ENCODE data around the gene TBC1D14.

DNA sequence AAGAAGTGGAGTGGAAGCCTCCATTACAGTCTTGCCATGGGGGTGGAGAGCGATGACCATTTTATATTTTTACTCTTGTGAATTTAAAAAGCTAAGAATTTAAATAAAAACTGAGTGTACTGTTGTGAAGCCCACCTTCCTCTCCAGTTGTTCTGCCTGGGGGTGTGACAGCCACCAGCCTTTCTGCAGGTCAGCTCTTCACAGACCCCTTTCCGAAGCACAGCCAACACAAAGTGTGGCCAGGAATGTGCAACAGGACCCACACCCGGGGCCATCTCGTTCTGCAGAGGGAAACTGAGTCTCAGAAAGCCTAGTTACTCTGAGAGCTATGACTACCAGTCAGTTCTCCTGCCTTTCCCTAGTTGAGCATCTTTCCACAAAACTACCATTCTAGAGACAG, 156.9 kb downstream of the TBC1D14 start:
- TF ChIP-seq CHCHD3 (CRISPR knock-in tag; IDR thresholded peaks at IDR 0.05): no peak
- no peak for TF ChIP-seq BCL6 (CRISPR knock-in tag; IDR thresholded peaks at IDR 0.05)
- TF ChIP-seq POLR2AphosphoS5 (IDR thresholded peaks at IDR 0.05; ENCODE audit: control insufficient read depth, insufficient read depth, low read depth, low read length): no peak
- TF ChIP-seq NR2C2 (CRISPR knock-in tag; IDR thresholded peaks at IDR 0.05): no peak
- TF ChIP-seq NR2C2 (tag; IDR thresholded peaks at IDR 0.05): no peak
- no peak for TF ChIP-seq DNMT1 (IDR thresholded peaks at IDR 0.05)
- no peak for TF ChIP-seq ZNF347 (CRISPR knock-in tag; IDR thresholded peaks at IDR 0.05; ENCODE audit: low read depth)
- TF ChIP-seq, protein P1, sequence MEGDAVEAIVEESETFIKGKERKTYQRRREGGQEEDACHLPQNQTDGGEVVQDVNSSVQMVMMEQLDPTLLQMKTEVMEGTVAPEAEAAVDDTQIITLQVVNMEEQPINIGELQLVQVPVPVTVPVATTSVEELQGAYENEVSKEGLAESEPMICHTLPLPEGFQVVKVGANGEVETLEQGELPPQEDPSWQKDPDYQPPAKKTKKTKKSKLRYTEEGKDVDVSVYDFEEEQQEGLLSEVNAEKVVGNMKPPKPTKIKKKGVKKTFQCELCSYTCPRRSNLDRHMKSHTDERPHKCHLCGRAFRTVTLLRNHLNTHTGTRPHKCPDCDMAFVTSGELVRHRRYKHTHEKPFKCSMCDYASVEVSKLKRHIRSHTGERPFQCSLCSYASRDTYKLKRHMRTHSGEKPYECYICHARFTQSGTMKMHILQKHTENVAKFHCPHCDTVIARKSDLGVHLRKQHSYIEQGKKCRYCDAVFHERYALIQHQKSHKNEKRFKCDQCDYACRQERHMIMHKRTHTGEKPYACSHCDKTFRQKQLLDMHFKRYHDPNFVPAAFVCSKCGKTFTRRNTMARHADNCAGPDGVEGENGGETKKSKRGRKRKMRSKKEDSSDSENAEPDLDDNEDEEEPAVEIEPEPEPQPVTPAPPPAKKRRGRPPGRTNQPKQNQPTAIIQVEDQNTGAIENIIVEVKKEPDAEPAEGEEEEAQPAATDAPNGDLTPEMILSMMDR (IDR thresholded peaks at IDR 0.05 in 2 of 3, conservative IDR thresholded peaks at IDR 0.05 in 1 of 3; ENCODE audit: insufficient read depth in 2 of 3, low read depth in 1 of 3, low read length in 3 of 3): no peak
- no peak for TF ChIP-seq TRIM28 (IDR thresholded peaks at IDR 0.05)
- TF ChIP-seq, protein P2, sequence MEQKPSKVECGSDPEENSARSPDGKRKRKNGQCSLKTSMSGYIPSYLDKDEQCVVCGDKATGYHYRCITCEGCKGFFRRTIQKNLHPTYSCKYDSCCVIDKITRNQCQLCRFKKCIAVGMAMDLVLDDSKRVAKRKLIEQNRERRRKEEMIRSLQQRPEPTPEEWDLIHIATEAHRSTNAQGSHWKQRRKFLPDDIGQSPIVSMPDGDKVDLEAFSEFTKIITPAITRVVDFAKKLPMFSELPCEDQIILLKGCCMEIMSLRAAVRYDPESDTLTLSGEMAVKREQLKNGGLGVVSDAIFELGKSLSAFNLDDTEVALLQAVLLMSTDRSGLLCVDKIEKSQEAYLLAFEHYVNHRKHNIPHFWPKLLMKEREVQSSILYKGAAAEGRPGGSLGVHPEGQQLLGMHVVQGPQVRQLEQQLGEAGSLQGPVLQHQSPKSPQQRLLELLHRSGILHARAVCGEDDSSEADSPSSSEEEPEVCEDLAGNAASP (IDR thresholded peaks at IDR 0.05): no peak

Data from K562 (cell line).